Right ventricle myocardium inferior (tissue), 1 donor: ENCODE measurements around the gene L3MBTL1. TPM values are rescaled to one million over a fixed set of nuclear protein-coding genes. Genes with fewer than 3 reads are reported as not detected.
"Not testable (repeated sequence)": the region's sequence is repeated elsewhere in the genome, so short reads cannot be mapped to it uniquely, and the experiment has no call there.

ENCODE experiments used
- ATAC-seq: fragments of 200-7000 bp; cut with Tn5 transposase; one replicate; pipeline ENCODE4 v1.9.1; 2020; ENCODE audit warnings: mild to moderate bottlenecking, moderate library complexity
- DNase-seq: peaks from one replicate; pipeline ENCODE4 v3.0.0; 2021; ENCODE audit errors: missing footprints
- intact Hi-C: fragments of 100-400 bp; cut with DNase I; formaldehyde crosslinking; loops from one replicate; pipeline ENCODE4 v1.11.0; 2022
- total RNA-seq: library from RNA; stranded (reverse); fragmentation: NEBNext Ultra II Directional; extraction: Animal tissue kit (Norgen Biotek cat#: 25700); gene quantifications from one replicate; pipeline ENCODE4 v1.2.1, GENCODE V29; 2021
- donor health status: DM: no; HTN: yes; CAD: no; lungs with severe emphysema.

The L3MBTL1 gene
- total RNA-seq, 1 donor from 2014 or later, result 3.8 TPM

GRCh38 chr20:43571771-43572170, 64.3 kb downstream of the L3MBTL1 start:
- intact Hi-C loops, result no loop called here
- ATAC-seq (no peak), DNase-seq (no peak)

GRCh38 chr20:43572891-43573290, 65.4 kb downstream of the L3MBTL1 start:
- no peak for DNase-seq
- intact Hi-C loops, result no loop called here
- ATAC-seq, result no peak

GRCh38 chr20:43576108-43576507, 68.6 kb downstream of the L3MBTL1 start:
- intact Hi-C loops, result no loop called here
- DNase-seq (no peak), ATAC-seq (peak; percentile 37)

- ATAC-seq (no peak), DNase-seq (no peak)
- intact Hi-C loops, result no loop called here
Measured at GRCh38 chr20:43579861-43580793, 72.6 kb downstream of the L3MBTL1 start.

GRCh38 chr20:43583133-43583864, 75.8 kb downstream of the L3MBTL1 start:
- DNase-seq (no peak), ATAC-seq (no peak)
- intact Hi-C loops, result no loop called here

DNA sequence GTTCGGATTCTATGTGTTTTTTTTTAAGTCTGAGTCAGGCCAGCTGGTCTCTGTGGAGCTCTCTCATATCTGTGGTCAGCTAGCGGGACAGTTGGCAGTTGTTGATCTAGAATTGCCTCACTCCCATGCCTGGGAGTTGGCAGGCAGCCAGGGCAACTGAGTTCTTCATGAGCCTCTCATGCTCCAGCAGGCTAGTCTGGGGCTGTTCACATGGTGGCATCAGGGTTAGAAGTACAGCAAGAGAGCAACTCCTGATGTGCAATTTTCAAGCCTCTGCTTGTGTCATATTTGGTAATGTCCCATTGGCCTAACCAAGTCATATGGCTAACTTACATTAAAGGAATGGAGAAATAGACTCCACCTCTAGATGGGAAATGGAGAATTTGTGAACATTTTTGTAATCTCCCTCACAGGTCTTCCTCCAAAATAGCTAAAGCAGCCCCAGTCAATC, 76.5 kb downstream of the L3MBTL1 start:
- intact Hi-C loops, result no loop called here
- DNase-seq (peak; percentile 86), ATAC-seq (peak; percentile 31)

DNA sequence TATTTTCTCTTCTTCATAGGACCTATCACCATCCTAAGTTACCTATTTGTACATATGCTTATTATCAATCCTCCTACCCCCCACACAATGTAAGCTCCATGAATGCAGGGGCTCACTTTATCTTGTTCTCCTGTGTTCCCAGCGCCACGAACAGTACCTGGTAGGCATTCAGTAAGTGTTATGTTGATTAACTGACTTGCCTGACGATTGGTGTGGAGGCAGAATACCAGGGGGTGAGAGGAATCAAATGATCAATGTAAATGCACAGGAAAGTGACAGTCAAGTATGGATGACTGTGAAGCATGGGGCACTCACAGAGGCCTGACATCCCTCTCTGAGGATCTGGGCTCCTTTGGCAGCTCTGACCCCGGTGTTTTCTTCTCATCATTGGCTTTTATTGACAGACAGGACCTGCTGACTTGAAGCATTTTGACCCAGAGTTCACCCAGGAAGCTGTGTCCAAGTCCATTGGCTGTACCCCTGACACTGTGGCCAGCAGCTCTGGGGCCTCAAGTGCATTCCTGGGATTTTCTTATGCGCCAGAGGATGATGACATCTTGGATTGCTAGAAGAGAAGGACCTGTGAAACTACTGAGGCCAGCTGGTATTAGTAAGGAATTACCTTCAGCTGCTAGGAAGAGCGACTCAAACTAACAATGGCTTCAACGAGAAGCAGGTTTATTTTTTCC, 77.1 kb downstream of the L3MBTL1 start:
- no peak for ATAC-seq
- no peak for DNase-seq
- intact Hi-C loops, result no loop called here

- intact Hi-C loops, result no loop called here
- no peak for ATAC-seq
- no peak for DNase-seq
Measured at GRCh38 chr20:43586641-43587040, 79.1 kb downstream of the L3MBTL1 start.

GRCh38 chr20:43588526-43588925, 81.0 kb downstream of the L3MBTL1 start:
- intact Hi-C loops, DNase-seq, ATAC-seq: not testable (repeated sequence)

DNA sequence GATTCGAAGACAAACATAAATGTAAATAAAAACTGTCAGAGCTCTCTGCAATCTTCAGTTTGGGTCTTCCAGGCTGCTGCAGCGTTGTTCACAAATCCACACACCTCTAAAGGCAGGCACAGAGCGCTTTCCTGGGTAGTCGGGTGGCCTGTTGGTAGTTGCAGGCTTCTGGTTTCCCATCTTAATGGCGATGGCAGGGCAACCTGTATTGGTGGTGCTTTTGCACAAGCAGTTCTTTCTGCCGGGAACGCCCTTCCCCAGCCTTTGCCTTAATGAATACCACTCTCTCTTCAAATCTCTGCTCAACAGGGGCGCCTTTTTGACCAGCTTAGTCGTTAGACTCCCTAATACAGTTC, 82.5 kb downstream of the L3MBTL1 start:
- intact Hi-C loops, result loop anchor here (5.0 kb wide), 2 partner anchors 53 to 133 kb away; partner anchors contain the start of gene SRSF6
- ATAC-seq (peak; percentile 1), DNase-seq (no peak)

DNA sequence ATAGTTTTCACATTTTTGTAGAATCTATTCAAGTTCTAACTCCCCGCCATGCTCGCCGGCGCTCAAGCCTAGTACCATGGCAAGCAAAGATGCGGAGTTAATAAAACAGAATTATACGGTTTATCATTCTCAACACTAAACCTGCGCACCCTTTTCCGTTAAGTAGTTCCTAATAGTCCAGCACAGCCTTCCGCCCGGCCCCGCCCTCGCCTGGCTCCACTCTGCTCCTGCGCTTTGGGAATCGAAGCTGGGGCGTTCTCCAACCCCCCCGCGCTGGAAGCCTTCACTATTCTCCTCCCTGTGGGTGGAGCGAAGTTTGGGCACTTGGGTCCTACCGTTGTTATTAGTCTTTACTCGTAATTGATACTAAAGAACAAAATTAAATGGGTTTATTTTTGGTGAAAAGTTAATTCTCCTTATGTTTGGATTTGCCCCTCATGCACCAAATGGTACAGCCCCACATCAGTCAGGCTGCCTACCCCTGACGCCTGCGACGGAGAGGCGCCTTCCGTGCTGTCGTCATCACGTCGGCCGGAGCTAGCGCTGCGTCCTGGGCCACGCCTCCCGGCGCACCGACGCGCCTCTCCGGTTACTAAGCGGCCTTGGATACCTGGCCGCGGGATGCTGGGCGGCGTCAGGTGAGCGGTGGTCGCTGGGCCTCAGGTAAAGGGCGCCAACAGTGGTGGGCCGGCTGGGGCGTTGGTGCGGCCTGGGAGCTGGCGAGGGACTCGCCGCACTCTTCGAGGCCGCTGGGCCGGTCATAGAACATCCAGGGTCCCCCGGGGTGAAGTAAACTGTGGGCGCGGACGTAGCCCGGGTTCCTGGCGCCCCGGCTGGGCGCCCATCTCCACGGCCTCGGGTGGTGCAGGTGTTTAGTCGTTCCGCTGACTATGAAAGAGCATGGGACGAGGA, 83.2 kb downstream of the L3MBTL1 start, which contains the start of gene IFT52:
Gene IFT52, plus strand, starts transcription at position 546 of the 912 bp plus-strand sequence. CDS start 3,762 bp downstream, outside the sequence.
- DNase-seq, result peak; percentile 96
- ATAC-seq, result peak; percentile 99
- intact Hi-C loops, result loop anchor here (5.0 kb wide), 2 partner anchors 53 to 133 kb away; partner anchors contain the start of gene SRSF6

Other genes with a start within 250 kb of the L3MBTL1 start
- gene SRSF6, start 49.8 kb upstream of the L3MBTL1 start, total RNA-seq, result 52.0 TPM
- gene SGK2, start 51.3 kb downstream of the L3MBTL1 start, total RNA-seq, result 1.1 TPM
- gene IFT52, start 83.2 kb downstream of the L3MBTL1 start, total RNA-seq, result 6.5 TPM
- 1.4 TPM for gene MYBL2, start 159.4 kb downstream of the L3MBTL1 start, total RNA-seq
- not detected for gene GTSF1L, start 219.3 kb downstream of the L3MBTL1 start, total RNA-seq